ENCODE measurements around the gene LRRC49. TPM values are rescaled to one million over a fixed set of nuclear protein-coding genes. Genes with fewer than 3 reads are reported as not detected.

The LRRC49 gene
- total and polyA plus RNA-seq, 2 of the 4 experiments (the other 2 are of a cell fraction), result 8.6 to 16.8 TPM

DNA sequence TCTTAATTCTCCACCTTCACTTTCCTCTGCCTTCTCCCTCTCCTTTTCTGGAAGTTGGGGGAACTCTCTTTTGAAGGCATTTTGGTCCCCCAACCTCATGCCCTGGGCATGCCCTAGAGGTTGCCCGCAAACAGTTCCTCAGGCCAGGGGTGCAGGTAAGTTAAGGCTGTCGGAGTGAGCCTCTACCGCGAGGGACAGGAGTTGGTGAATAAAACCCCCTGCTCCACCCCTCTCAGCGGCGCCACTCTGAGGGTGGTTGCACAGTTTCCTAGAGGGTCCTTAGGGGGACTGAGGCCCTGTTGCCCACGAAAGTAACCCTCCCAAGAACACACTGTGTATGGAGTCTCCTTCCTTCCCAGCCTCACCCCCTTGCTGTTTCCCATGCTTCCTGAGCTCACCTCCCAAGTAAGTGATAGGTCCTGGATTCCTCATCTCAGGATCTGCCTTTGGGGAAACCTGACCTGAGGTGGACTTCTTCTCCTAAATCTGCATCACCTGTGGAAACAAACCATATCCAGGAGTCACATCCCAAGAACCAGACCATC is 199.5 kb downstream of the LRRC49 start:
- Histone ChIP-seq H3K9ac (ENCODE audit: low read depth, low read length) (no peak overlapping the region), H2BK5ac (ENCODE audit: low read depth, low read length, poor library complexity, severe bottlenecking) (no peak overlapping the region), H3K36me3 (ENCODE audit: control insufficient read depth, insufficient read depth, low read length) (no peaks in the 10 kb centered on the region), H3K14ac (replicated peaks; ENCODE audit: low read depth, low read length) (peak overlapping the region; percentile 63; the same call in 1 of the 2 replicates), H3K9me1 (ENCODE audit: insufficient read depth, low read length) (no peaks in the 10 kb centered on the region), H3K9me3 (ENCODE audit: control insufficient read depth, insufficient read depth, low read length) (no peaks in the 10 kb centered on the region), H4K91ac (ENCODE audit: insufficient read depth, low read depth, low read length) (no peak overlapping the region), H2AK5ac (ENCODE audit: low read depth, low read length) (peak overlapping the region; percentile 4; the same call in 1 of the 2 replicates), H3K27ac (ENCODE audit: insufficient read depth, low read length) (no peak overlapping the region), H3K56ac (ENCODE audit: extremely low read depth, insufficient read depth, low read length) (no peak overlapping the region), H2AFZ (replicated peaks; ENCODE audit: low read length, poor library complexity) (no peak overlapping the region), H4K20me1 (ENCODE audit: insufficient read depth, low read length) (no peaks in the 10 kb centered on the region), H3K4me3 (ENCODE audit: insufficient read depth, low read depth, low read length) (no peak overlapping the region), H3K4me2 (ENCODE audit: low read depth, low read length) (no peak overlapping the region), H3K23ac (ENCODE audit: low read depth, low read length) (no peak overlapping the region), H2AK9ac (replicated peaks; ENCODE audit: low read depth, low read length, poor library complexity) (peak overlapping the region; percentile 44), H4K8ac (ENCODE audit: low read depth in 2 of 2, low read length in 2 of 2) (peak overlapping the region in 1 of 2 experiments; percentile 50; a peak in 1 of 4 replicates), H3K4ac (ENCODE audit: low read depth, low read length) (no peak overlapping the region), H3K27me3 (ENCODE audit: control insufficient read depth, insufficient read depth, low read length) (no peaks in the 10 kb centered on the region), H3K4me1 (ENCODE audit: control insufficient read depth, insufficient read depth, low read length) (peaks cover 10% of the 10 kb centered on the region), H2BK15ac (ENCODE audit: low read depth, low read length) (no peak overlapping the region; the same call in 2 of the 3 replicates), H2BK20ac (ENCODE audit: low read depth, low read length) (peak overlapping the region; percentile 18), H2BK120ac (ENCODE audit: low read depth, low read length) (peak overlapping the region; percentile 44), H3K18ac (ENCODE audit: low read depth, low read length) (no peak overlapping the region; the same call in 1 of the 2 replicates), H4K5ac (ENCODE audit: low read depth, low read length) (no peak overlapping the region), H3K79me1 (ENCODE audit: low read depth in 1 of 2, low read length in 2 of 2) (no peaks in the 10 kb centered on the region; a peak in 1 of 4 replicates)
- no CpG with 5 or more reads among the region's 7 CpGs for WGBS, 2 experiments (ENCODE audit: extremely low coverage in 2 of 2, insufficient read length in 1 of 2)
- TF ChIP-seq RFX5 (IDR thresholded peaks at IDR 0.05; ENCODE audit: low read depth, low read length) (no peak), MAZ (IDR thresholded peaks at IDR 0.05; ENCODE audit: borderline replicate concordance, low read depth, low read length) (no peak), CHD1 (IDR thresholded peaks at IDR 0.05; ENCODE audit: low read depth, low read length) (no peak), USF2 (IDR thresholded peaks at IDR 0.05; ENCODE audit: low read depth, low read length) (no peak), FOS (IDR thresholded peaks at IDR 0.05; ENCODE audit: low read depth, low read length) (no peak), NFE2L2 (IDR thresholded peaks at IDR 0.05; ENCODE audit: low read depth, low read length) (no peak), RAD21 (IDR thresholded peaks at IDR 0.05; ENCODE audit: low read length) (no peak), POLR2A (IDR thresholded peaks at IDR 0.05; ENCODE audit: low read depth, low read length) (no peak), MXI1 (IDR thresholded peaks at IDR 0.05; ENCODE audit: borderline replicate concordance, low read depth, low read length) (no peak), MAFK (IDR thresholded peaks at IDR 0.05; ENCODE audit: low read depth, low read length) (no peak), BHLHE40 (IDR thresholded peaks at IDR 0.05; ENCODE audit: low read depth, low read length) (no peak), SMC3 (IDR thresholded peaks at IDR 0.05; ENCODE audit: low read depth, low read length) (no peak), CEBPB (IDR thresholded peaks at IDR 0.05; ENCODE audit: low read depth, low read length) (no peak)
- TF ChIP-seq, protein P1, sequence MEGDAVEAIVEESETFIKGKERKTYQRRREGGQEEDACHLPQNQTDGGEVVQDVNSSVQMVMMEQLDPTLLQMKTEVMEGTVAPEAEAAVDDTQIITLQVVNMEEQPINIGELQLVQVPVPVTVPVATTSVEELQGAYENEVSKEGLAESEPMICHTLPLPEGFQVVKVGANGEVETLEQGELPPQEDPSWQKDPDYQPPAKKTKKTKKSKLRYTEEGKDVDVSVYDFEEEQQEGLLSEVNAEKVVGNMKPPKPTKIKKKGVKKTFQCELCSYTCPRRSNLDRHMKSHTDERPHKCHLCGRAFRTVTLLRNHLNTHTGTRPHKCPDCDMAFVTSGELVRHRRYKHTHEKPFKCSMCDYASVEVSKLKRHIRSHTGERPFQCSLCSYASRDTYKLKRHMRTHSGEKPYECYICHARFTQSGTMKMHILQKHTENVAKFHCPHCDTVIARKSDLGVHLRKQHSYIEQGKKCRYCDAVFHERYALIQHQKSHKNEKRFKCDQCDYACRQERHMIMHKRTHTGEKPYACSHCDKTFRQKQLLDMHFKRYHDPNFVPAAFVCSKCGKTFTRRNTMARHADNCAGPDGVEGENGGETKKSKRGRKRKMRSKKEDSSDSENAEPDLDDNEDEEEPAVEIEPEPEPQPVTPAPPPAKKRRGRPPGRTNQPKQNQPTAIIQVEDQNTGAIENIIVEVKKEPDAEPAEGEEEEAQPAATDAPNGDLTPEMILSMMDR (conservative IDR thresholded peaks at IDR 0.05; ENCODE audit: low read depth, low read length), result no peak
- TF ChIP-seq, protein P2, sequence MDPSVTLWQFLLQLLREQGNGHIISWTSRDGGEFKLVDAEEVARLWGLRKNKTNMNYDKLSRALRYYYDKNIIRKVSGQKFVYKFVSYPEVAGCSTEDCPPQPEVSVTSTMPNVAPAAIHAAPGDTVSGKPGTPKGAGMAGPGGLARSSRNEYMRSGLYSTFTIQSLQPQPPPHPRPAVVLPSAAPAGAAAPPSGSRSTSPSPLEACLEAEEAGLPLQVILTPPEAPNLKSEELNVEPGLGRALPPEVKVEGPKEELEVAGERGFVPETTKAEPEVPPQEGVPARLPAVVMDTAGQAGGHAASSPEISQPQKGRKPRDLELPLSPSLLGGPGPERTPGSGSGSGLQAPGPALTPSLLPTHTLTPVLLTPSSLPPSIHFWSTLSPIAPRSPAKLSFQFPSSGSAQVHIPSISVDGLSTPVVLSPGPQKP (IDR thresholded peaks at IDR 0.05; ENCODE audit: borderline replicate concordance, low read depth, low read length), result no peak
- DNase-seq, result no peak
- ChIA-PET CTCF (interaction anchor here (0.7 kb wide), 1 partner anchor 11 kb away, joined by 3 read pairs; no protein-coding TSS in a partner anchor), POLR2A (ENCODE audit: unreplicated experiment) (interaction anchor here (0.6 kb wide), 1 partner anchor 79 kb away, joined by 3 read pairs; no protein-coding TSS in a partner anchor)
- no peak for ATAC-seq (ENCODE audit: low read depth)
- BruUV-seq (replicated peaks), result no TSS peak
- in situ Hi-C loops (cut with MboI; ENCODE audit: low sequenced_read_pairs), result no loop called here
- intact Hi-C loops (cut with micrococcal nuclease), result no loop called here
- dilution Hi-C loops (cut with HindIII; ENCODE audit: low sequenced_read_pairs, unreplicated experiment), result no loop called here

Measured in IMR-90 (cell line).